Gastrocnemius medialis (tissue), 4 donors: Measurements from ENCODE around the gene DCBLD1.

Experiments
- CTCF ChIP-seq, 5 experiments: fragments of 450-650 bp in 3 of 5; fragments of 200-600 bp in 2 of 5; sonication (generic) in 2 of 5; IDR thresholded peaks in 4 of 5; conservative IDR thresholded peaks in 1 of 5; 1 replicate in 4 of 5; 2 replicates in 1 of 5; pipeline ENCODE4 v1.5.1; 2016 to 2019; ENCODE audit warnings: antibody characterized with exemption in 5 of 5, mild to moderate bottlenecking in 3 of 5, moderate library complexity in 3 of 5
- POLR2A ChIP-seq, 2 donors: fragments of 450-650 bp; IDR thresholded peaks; one replicate each; pipeline ENCODE4 v1.6.1; 2017; ENCODE audit warnings: antibody characterized with exemption in 2 of 2, mild to moderate bottlenecking in 2 of 2, moderate library complexity in 2 of 2

DNA sequence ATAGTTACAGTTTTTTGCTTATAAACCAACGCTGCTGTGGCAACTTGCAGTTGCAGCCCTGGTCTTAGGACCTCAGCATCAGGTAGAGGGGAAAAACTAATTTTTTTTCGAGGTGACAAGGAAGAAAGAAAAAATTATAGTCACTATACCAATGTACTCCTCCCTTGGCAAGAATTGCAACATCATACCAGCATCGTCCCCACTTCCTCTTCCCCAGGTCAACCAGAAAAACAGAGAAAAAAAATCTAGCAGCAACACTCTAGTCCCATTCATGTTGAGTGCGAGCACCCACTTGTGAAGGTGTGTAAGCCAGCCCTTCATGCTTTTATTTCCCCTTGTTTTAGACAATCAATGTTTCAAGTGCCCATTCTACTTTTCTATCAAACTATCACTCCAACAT lies 13.1 kb upstream of the DCBLD1 start:
- no peak for TF ChIP-seq CTCF (IDR thresholded peaks at IDR 0.05 in 4 of 5, conservative IDR thresholded peaks at IDR 0.05 in 1 of 5)
- TF ChIP-seq POLR2A (IDR thresholded peaks at IDR 0.05), result no peak
